Measurements from ENCODE around the gene CNGB1. TPM values are rescaled to one million over a fixed set of nuclear protein-coding genes. Genes with fewer than 3 reads are reported as not detected.
"Not testable (repeated sequence)": the region's sequence is repeated elsewhere in the genome, so short reads cannot be mapped to it uniquely, and the experiment has no call there.

The CNGB1 gene
- total and polyA plus RNA-seq, 4 donors: 2.1 to 6.5 (median 4.3) TPM

- Histone ChIP-seq H3K27ac (ENCODE audit: low read depth, low read length) (no peak overlapping the region), H3K4me1 (ENCODE audit: control insufficient read depth, insufficient read depth, low read length) (no peaks in the 10 kb centered on the region), H3K36me3 (ENCODE audit: control insufficient read depth, insufficient read depth, low read length) (no peaks in the 10 kb centered on the region), H3K4me3 (ENCODE audit: low read depth, low read length) (no peak overlapping the region), H3K9me3 (ENCODE audit: control insufficient read depth, insufficient read depth, low read length) (no peaks in the 10 kb centered on the region), H3K27me3 (ENCODE audit: control insufficient read depth, insufficient read depth, low read length) (no peaks in the 10 kb centered on the region)
- 68% methylated on average over 6 of the region's 10 CpGs for WGBS (ENCODE audit: insufficient coverage)
- DNase-seq (ENCODE audit: low read depth in 4 of 6, low spot score in 6 of 6): no peak
Measured at GRCh38 chr16:57844416-57845030, 126.4 kb downstream of the CNGB1 start.

- Histone ChIP-seq H3K9me3 (ENCODE audit: control insufficient read depth, insufficient read depth, low read length) (no peaks in the 10 kb centered on the region), H3K27me3 (ENCODE audit: control insufficient read depth, insufficient read depth, low read length) (no peaks in the 10 kb centered on the region), H3K4me3 (ENCODE audit: low read depth, low read length) (no peak overlapping the region), H3K27ac (ENCODE audit: low read depth, low read length) (no peak overlapping the region), H3K4me1 (ENCODE audit: control insufficient read depth, insufficient read depth, low read length) (no peaks in the 10 kb centered on the region), H3K36me3 (ENCODE audit: control insufficient read depth, insufficient read depth, low read length) (no peaks in the 10 kb centered on the region)
- DNase-seq (ENCODE audit: low read depth in 4 of 6, low spot score in 6 of 6): no peak
- 100% methylated on average over 1 of the region's 1 CpG for WGBS (ENCODE audit: insufficient coverage)
Measured at GRCh38 chr16:57843400-57843799, 127.5 kb downstream of the CNGB1 start.

GRCh38 chr16:57842601-57843000 is 128.3 kb downstream of the CNGB1 start:
- Histone ChIP-seq H3K4me3 (ENCODE audit: low read depth, low read length) (no peak overlapping the region), H3K27ac (ENCODE audit: low read depth, low read length) (no peak overlapping the region), H3K27me3 (ENCODE audit: control insufficient read depth, insufficient read depth, low read length) (no peaks in the 10 kb centered on the region), H3K36me3 (ENCODE audit: control insufficient read depth, insufficient read depth, low read length) (no peaks in the 10 kb centered on the region), H3K9me3 (ENCODE audit: control insufficient read depth, insufficient read depth, low read length) (no peaks in the 10 kb centered on the region), H3K4me1 (ENCODE audit: control insufficient read depth, insufficient read depth, low read length) (peaks cover 7% of the 10 kb centered on the region)
- DNase-seq (ENCODE audit: low read depth in 4 of 6, low spot score in 6 of 6): no peak
- 100% methylated on average over 2 of the region's 5 CpGs for WGBS (ENCODE audit: insufficient coverage)

- WGBS (ENCODE audit: insufficient coverage): 94% methylated on average over 8 of the region's 8 CpGs
- Histone ChIP-seq H3K27ac (ENCODE audit: low read depth, low read length) (no peak overlapping the region), H3K36me3 (ENCODE audit: control insufficient read depth, insufficient read depth, low read length) (no peaks in the 10 kb centered on the region), H3K27me3 (ENCODE audit: control insufficient read depth, insufficient read depth, low read length) (no peaks in the 10 kb centered on the region), H3K9me3 (ENCODE audit: control insufficient read depth, insufficient read depth, low read length) (no peaks in the 10 kb centered on the region), H3K4me3 (ENCODE audit: low read depth, low read length) (no peak overlapping the region), H3K4me1 (ENCODE audit: control insufficient read depth, insufficient read depth, low read length) (peaks cover 8% of the 10 kb centered on the region)
- DNase-seq (ENCODE audit: low read depth in 4 of 6, low spot score in 6 of 6): no peak
Measured at GRCh38 chr16:57840833-57841232, 130.1 kb downstream of the CNGB1 start.

GRCh38 chr16:57838161-57838560 is 132.8 kb downstream of the CNGB1 start:
- no peaks in the 10 kb centered on the region for H3K27me3 ChIP-seq (ENCODE audit: control insufficient read depth, insufficient read depth, low read length)
- no peaks in the 10 kb centered on the region for H3K36me3 ChIP-seq (ENCODE audit: control insufficient read depth, insufficient read depth, low read length)
- peak in 5 of 6 donors; percentile 40 to 96 (median 59) for DNase-seq (ENCODE audit: low read depth in 4 of 6, low spot score in 6 of 6)
- WGBS (ENCODE audit: insufficient coverage): 20% methylated on average over 12 of the region's 13 CpGs
- H3K9me3 ChIP-seq (ENCODE audit: control insufficient read depth, insufficient read depth, low read length): no peaks in the 10 kb centered on the region
- H3K4me3 ChIP-seq (ENCODE audit: low read depth, low read length): no peak overlapping the region
- H3K4me1 ChIP-seq (ENCODE audit: control insufficient read depth, insufficient read depth, low read length): peaks cover 8% of the 10 kb centered on the region
- H3K27ac ChIP-seq (ENCODE audit: low read depth, low read length): peak overlapping the region; percentile 3

GRCh38 chr16:57837305-57838125 is 133.4 kb downstream of the CNGB1 start:
- Histone ChIP-seq H3K9me3 (ENCODE audit: control insufficient read depth, insufficient read depth, low read length) (no peaks in the 10 kb centered on the region), H3K4me3 (ENCODE audit: low read depth, low read length) (no peak overlapping the region), H3K4me1 (ENCODE audit: control insufficient read depth, insufficient read depth, low read length) (peaks cover 8% of the 10 kb centered on the region), H3K27me3 (ENCODE audit: control insufficient read depth, insufficient read depth, low read length) (no peaks in the 10 kb centered on the region), H3K36me3 (ENCODE audit: control insufficient read depth, insufficient read depth, low read length) (no peaks in the 10 kb centered on the region), H3K27ac (ENCODE audit: low read depth, low read length) (peak overlapping the region; percentile 3)
- WGBS (ENCODE audit: insufficient coverage): 59% methylated on average over 7 of the region's 10 CpGs
- DNase-seq (ENCODE audit: low read depth in 4 of 6, low spot score in 6 of 6): peak in 2 of 6 donors; percentile 40 to 80

GRCh38 chr16:57835439-57835838 is 135.5 kb downstream of the CNGB1 start:
- DNase-seq (ENCODE audit: low read depth in 4 of 6, low spot score in 6 of 6); H3K9me3 ChIP-seq (ENCODE audit: control insufficient read depth, insufficient read depth, low read length); H3K27me3 ChIP-seq (ENCODE audit: control insufficient read depth, insufficient read depth, low read length); H3K27ac ChIP-seq (ENCODE audit: low read depth, low read length); H3K4me1 ChIP-seq (ENCODE audit: control insufficient read depth, insufficient read depth, low read length); H3K36me3 ChIP-seq (ENCODE audit: control insufficient read depth, insufficient read depth, low read length); H3K4me3 ChIP-seq (ENCODE audit: low read depth, low read length): not testable (repeated sequence)
- WGBS (ENCODE audit: insufficient coverage): 76% methylated on average over 2 of the region's 4 CpGs

- Histone ChIP-seq H3K9me3 (ENCODE audit: control insufficient read depth, insufficient read depth, low read length) (no peaks in the 10 kb centered on the region), H3K4me1 (ENCODE audit: control insufficient read depth, insufficient read depth, low read length) (peaks cover 8% of the 10 kb centered on the region), H3K27me3 (ENCODE audit: control insufficient read depth, insufficient read depth, low read length) (no peaks in the 10 kb centered on the region), H3K36me3 (ENCODE audit: control insufficient read depth, insufficient read depth, low read length) (no peaks in the 10 kb centered on the region), H3K27ac (ENCODE audit: low read depth, low read length) (no peak overlapping the region), H3K4me3 (ENCODE audit: low read depth, low read length) (no peak overlapping the region)
- DNase-seq (ENCODE audit: low read depth in 4 of 6, low spot score in 6 of 6): peak in 1 of 6 donors; percentile 75
- WGBS (ENCODE audit: insufficient coverage): no CpG with 5 or more reads among the region's 5 CpGs
Measured at GRCh38 chr16:57834936-57835335, 136.0 kb downstream of the CNGB1 start.
